ENCODE measurements around the gene GMPPB.

GRCh38 chr3:49716691-49717210, 7.0 kb downstream of the GMPPB start:
- TF ChIP-seq CTCF (conservative IDR thresholded peaks at IDR 0.05) (no peak), ZFX (IDR thresholded peaks at IDR 0.05) (no peak)

Data from C4-2B (cell line).